ENCODE data around the gene PITX3. TPM values are rescaled to one million over a fixed set of nuclear protein-coding genes. Genes with fewer than 3 reads are reported as not detected.

Gene PITX3
- total and polyA plus RNA-seq, 4 donors, result not detected

DNA sequence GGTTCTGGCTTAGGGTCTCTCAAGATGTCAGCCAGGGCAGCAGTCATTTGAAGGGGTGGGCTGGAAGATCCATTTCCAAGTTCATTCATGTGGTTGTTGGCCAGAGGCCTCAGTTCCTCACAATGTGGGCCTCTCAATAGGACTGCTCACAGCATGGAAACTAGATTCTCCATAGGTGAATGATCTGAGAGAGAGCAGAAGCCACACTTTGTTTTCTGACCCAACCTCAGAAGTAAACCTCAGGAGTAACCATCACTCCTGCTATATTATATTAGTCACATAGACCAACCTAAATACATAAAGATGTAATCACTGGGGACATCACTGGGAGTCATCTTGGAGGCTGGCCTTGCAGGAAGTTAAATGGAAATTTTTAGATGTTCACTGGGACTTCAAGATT is 46.2 kb upstream of the PITX3 start:
- H3K9me3 ChIP-seq (ENCODE audit: control insufficient read depth in 4 of 4, low read length in 3 of 4), result no peaks in the 10 kb centered on the region
- H3K4me1 ChIP-seq (ENCODE audit: control insufficient read depth in 4 of 4, insufficient read depth in 4 of 4, low read length in 3 of 4), result peaks cover 2 to 21% (median 10%) of the 10 kb centered on the region in 4 donors
- H3K9ac ChIP-seq (ENCODE audit: low read depth in 1 of 2, low read length in 2 of 2), result no peak overlapping the region
- no peaks in the 10 kb centered on the region for H3K27me3 ChIP-seq (ENCODE audit: control insufficient read depth in 4 of 4, insufficient read depth in 4 of 4, low read length in 3 of 4)
- no peak for DNase-seq (ENCODE audit: low spot score)
- no peak overlapping the region for H3K4me3 ChIP-seq (ENCODE audit: low read depth in 1 of 3, low read length in 3 of 3)
- H3K36me3 ChIP-seq (ENCODE audit: control insufficient read depth in 4 of 4, insufficient read depth in 3 of 4, low read depth in 1 of 4, low read length in 3 of 4), result peaks cover 0 to 5% (median under 1%) of the 10 kb centered on the region in 4 donors
- no peak overlapping the region for H3K27ac ChIP-seq (ENCODE audit: low read depth in 1 of 2, low read length in 2 of 2)
- TF ChIP-seq GABPA (IDR thresholded peaks at IDR 0.05 in 1 of 2, conservative IDR thresholded peaks at IDR 0.05 in 1 of 2) (no peak), NR2F2 (IDR thresholded peaks at IDR 0.05) (no peak), REST (IDR thresholded peaks at IDR 0.05) (no peak), RXRA (IDR thresholded peaks at IDR 0.05) (no peak), HNF4G (IDR thresholded peaks at IDR 0.05) (no peak), TAF1 (conservative IDR thresholded peaks at IDR 0.05) (no peak), FOXA1 (IDR thresholded peaks at IDR 0.05) (no peak)
- TF ChIP-seq, protein P1, sequence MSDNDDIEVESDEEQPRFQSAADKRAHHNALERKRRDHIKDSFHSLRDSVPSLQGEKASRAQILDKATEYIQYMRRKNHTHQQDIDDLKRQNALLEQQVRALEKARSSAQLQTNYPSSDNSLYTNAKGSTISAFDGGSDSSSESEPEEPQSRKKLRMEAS (IDR thresholded peaks at IDR 0.05), result no peak

GRCh38 chr10:102286216-102286615 is 44.9 kb upstream of the PITX3 start:
- no peak for TF ChIP-seq GABPA (IDR thresholded peaks at IDR 0.05 in 1 of 2, conservative IDR thresholded peaks at IDR 0.05 in 1 of 2)
- no peak for TF ChIP-seq RAD21 (IDR thresholded peaks at IDR 0.05)
- no peak for TF ChIP-seq NR2F2 (IDR thresholded peaks at IDR 0.05)
- no peak for TF ChIP-seq EGR1 (IDR thresholded peaks at IDR 0.05; ENCODE audit: low read depth in 2 of 2)
- TF ChIP-seq TAF1 (conservative IDR thresholded peaks at IDR 0.05), result no peak
- no peak for TF ChIP-seq RXRA (IDR thresholded peaks at IDR 0.05)
- TF ChIP-seq REST (IDR thresholded peaks at IDR 0.05), result no peak
- TF ChIP-seq SP1 (IDR thresholded peaks at IDR 0.05), result no peak
- TF ChIP-seq, protein P2, sequence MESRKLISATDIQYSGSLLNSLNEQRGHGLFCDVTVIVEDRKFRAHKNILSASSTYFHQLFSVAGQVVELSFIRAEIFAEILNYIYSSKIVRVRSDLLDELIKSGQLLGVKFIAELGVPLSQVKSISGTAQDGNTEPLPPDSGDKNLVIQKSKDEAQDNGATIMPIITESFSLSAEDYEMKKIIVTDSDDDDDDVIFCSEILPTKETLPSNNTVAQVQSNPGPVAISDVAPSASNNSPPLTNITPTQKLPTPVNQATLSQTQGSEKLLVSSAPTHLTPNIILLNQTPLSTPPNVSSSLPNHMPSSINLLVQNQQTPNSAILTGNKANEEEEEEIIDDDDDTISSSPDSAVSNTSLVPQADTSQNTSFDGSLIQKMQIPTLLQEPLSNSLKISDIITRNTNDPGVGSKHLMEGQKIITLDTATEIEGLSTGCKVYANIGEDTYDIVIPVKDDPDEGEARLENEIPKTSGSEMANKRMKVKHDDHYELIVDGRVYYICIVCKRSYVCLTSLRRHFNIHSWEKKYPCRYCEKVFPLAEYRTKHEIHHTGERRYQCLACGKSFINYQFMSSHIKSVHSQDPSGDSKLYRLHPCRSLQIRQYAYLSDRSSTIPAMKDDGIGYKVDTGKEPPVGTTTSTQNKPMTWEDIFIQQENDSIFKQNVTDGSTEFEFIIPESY (IDR thresholded peaks at IDR 0.05), result no peak
- no peak for TF ChIP-seq CTCF (IDR thresholded peaks at IDR 0.05; ENCODE audit: low read depth, low read length, missing input control)
- TF ChIP-seq, protein P1 (IDR thresholded peaks at IDR 0.05), result no peak
- no peak for TF ChIP-seq YY1 (IDR thresholded peaks at IDR 0.05)
- TF ChIP-seq JUND (IDR thresholded peaks at IDR 0.05), result no peak
- TF ChIP-seq FOXA2 (IDR thresholded peaks at IDR 0.05), result no peak
- WGBS, result 89% methylated on average over 2 of the region's 2 CpGs
- H3K27ac ChIP-seq (ENCODE audit: low read depth in 1 of 2, low read length in 2 of 2), result no peak overlapping the region
- H3K4me1 ChIP-seq (ENCODE audit: control insufficient read depth in 4 of 4, insufficient read depth in 4 of 4, low read length in 3 of 4), result peaks cover 0 to 17% (median 10%) of the 10 kb centered on the region in 4 donors
- H3K27me3 ChIP-seq (ENCODE audit: control insufficient read depth in 4 of 4, insufficient read depth in 4 of 4, low read length in 3 of 4), result no peaks in the 10 kb centered on the region
- DNase-seq (ENCODE audit: low spot score), result no peak
- H3K36me3 ChIP-seq (ENCODE audit: control insufficient read depth in 4 of 4, insufficient read depth in 3 of 4, low read depth in 1 of 4, low read length in 3 of 4), result peaks cover 0 to 5% (median under 1%) of the 10 kb centered on the region in 4 donors
- H3K4me3 ChIP-seq (ENCODE audit: low read depth in 1 of 3, low read length in 3 of 3), result no peak overlapping the region
- no peak overlapping the region for H3K9ac ChIP-seq (ENCODE audit: low read depth in 1 of 2, low read length in 2 of 2)
- no peaks in the 10 kb centered on the region for H3K9me3 ChIP-seq (ENCODE audit: control insufficient read depth in 4 of 4, low read length in 3 of 4)

Measured in liver (tissue), 9 donors.